ENCODE results near the gene MAT2B.

- no peak for TF ChIP-seq SP1 (IDR thresholded peaks at IDR 0.05)
- no peak for TF ChIP-seq FOXK2 (IDR thresholded peaks at IDR 0.05)
- no peak for TF ChIP-seq BHLHE40 (IDR thresholded peaks at IDR 0.05; ENCODE audit: borderline replicate concordance)
- no peak for TF ChIP-seq CTBP1 (IDR thresholded peaks at IDR 0.05; ENCODE audit: borderline replicate concordance)
- TF ChIP-seq ZNF384 (IDR thresholded peaks at IDR 0.05), result no peak
- TF ChIP-seq FOXM1 (IDR thresholded peaks at IDR 0.05; ENCODE audit: borderline replicate concordance), result no peak
Measured at GRCh38 chr5:163505049-163505367, 411 bp upstream of the MAT2B start.

Data from HEK293T (cell line).